ENCODE measurements around the gene C12orf56.
A peak's percentile ranks its signal among the peaks of the same experiment; 100 is the strongest.

The C12orf56 gene, protein sequence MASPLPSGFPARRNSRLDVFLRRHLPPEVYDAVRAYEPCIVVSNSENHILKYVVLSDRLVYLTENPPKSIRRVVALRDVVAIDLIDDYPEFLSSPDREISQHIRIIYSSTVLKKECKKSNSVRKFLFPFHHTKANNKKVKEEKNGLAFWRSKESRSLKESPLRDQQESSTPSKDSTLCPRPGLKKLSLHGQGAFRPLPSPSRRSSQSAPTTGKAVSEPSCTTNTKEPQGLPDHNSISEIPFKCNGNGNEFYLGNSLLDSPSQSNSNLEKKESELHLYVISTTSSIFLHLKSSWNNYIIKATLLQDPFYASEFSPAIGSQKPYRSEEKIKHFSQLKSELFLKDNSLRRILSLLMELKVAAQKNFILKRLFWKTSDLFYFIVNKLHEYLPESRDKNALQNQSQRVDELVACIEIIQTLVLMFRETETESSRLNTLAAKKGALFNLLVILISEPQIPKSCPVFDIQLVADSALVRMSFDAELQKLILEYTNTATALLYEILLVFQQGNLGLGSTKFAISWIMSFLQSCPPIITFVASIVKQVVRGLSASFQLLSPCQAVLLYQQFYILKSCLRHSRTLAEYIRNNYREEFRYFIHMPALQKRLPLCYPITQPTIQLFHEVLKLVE

DNA sequence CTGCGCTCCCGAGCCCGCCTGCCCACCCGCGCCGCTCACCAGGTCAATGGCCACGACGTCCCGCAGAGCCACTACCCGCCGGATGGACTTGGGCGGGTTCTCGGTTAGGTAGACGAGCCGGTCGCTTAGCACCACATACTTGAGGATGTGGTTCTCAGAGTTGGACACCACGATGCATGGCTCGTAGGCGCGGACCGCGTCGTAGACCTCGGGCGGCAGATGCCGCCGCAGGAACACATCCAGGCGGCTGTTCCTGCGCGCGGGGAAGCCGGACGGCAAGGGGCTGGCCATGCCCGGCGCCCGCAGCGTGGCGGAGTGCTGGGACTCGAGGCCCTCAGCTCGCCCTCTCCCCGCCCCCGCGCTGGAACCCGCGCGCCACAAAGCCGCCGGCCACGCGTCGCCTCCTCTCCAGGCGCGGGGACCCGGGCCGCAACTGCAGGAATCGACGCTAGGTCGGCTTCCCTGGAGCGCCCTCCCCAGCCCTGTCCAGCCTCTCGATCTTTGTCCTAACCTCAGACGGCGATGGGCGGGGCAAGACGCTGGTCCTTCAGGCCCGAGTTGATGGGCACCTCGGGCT lies at the start of gene C12orf56:
C12orf56 (minus strand) TSS at position 484 of the 577 bp plus-strand sequence; CDS start at position 291, 193 bp downstream.
- peak; percentile 77 for DNase-seq (ENCODE audit: low spot score)

DNA sequence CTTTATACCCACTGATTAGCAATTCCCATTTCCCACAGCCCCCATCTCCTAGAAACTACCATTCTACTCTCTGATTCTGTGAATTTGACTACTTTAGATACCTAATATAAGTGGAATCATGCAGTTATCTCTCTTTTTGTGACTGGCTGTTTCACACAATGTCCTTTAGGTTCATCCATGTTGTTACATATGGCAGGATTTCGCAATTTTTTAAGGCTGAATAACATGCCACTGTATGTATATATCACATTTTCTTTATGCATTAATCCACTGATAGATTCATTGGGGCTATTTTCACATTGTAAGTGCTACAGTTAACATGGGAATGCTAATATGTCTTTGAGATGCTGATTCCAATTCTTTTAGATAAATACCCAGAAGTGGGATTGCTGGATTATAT lies 49.5 kb upstream of the C12orf56 start:
- DNase-seq (ENCODE audit: low spot score): no peak

DNA sequence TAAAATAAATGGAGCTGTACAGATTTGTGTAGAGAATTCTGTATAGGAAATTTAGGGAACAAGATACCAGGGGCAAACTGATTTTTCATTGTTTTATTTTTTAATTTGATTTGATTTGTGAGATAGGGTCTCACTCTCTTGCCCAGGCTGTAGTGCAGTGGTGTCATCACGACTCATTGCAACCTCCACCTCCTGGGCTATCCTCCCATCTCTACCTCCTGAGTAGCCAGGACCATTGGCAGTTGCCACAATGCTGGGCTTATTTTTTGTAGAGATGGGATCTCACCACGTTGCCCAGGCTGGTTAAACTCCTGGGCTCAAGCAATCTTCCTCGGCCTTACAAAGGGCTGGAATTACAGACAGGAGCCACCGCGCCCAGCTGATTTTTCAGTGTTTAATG lies 43.4 kb upstream of the C12orf56 start:
- DNase-seq (ENCODE audit: low spot score): no peak

DNA sequence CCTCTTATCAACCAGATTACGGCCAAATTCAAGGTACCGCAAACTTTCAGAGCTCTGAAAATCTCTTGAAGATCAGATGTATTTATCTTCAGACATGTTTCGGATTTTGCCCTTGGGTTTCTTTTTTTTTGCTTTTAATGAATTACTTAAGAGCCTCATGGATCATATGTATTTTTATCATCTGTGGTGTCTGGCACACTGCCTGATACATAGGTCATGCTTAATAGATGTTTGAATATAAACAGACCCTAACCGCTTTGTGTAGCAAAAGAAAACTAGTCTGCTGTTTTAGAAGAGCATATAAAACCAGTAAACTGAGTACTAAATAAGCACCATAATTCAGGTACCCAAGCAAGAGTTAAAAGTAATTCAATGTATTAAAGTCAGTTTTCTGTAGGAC lies 41.2 kb upstream of the C12orf56 start:
- no peak for DNase-seq (ENCODE audit: low spot score)

DNA sequence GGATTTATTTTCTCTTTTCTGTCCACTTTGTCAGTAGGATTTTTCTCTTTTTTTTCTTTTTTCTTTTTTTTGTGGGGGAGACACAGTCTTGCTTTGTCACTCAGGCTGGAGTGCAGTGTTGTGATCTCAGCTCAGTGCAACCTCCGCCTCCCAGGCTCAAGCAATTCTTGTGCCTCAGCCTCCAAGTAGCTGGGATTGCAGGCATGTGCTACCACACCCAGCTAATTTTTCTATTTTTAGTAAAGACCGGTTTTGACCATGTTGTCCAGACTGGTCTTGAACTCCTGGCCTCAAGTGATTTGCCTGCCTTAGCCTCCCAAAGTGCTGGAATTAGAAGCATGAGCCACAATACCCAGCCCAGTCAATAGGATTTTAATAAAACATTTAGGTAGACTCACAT lies 40.3 kb upstream of the C12orf56 start:
- no peak for DNase-seq (ENCODE audit: low spot score)

DNA sequence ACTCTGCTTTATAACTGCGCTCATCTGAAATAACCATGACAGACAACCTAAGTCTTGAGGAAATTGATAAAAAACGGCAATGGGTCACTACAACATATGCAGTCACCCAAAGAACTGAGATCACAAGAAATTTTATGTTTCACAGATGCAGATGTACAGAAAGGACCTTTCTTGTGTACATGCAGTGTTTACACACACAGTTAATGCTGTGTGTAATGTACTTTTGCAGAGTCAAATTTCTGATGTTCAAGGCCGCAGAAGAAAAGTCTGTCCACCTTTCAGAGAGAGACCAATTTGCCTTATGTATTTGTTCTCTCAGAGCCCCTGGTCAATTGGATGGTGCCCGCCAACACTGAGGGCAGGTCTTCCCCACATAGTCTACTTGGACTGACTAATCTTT lies 38.4 kb upstream of the C12orf56 start:
- DNase-seq (ENCODE audit: low spot score): no peak

DNA sequence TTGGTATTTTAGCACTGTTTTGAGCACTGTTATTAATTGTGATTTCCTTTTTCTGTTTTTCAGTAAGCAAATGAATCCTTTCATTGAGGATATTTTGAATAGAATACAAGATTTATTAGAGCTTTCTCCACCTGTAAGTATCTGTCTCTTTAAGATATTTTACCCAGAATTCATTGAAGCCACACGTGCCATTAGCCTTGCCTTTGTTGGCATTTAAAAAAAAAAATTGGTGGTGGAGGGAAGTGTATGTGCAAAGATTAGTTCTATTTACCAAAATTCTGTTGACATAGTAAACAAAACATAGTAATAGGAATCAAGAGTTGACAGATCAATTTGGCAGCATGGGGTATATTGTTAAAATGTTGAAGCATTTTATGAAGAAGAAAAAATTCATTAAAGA lies 37.4 kb upstream of the C12orf56 start:
- DNase-seq (ENCODE audit: low spot score): no peak

DNA sequence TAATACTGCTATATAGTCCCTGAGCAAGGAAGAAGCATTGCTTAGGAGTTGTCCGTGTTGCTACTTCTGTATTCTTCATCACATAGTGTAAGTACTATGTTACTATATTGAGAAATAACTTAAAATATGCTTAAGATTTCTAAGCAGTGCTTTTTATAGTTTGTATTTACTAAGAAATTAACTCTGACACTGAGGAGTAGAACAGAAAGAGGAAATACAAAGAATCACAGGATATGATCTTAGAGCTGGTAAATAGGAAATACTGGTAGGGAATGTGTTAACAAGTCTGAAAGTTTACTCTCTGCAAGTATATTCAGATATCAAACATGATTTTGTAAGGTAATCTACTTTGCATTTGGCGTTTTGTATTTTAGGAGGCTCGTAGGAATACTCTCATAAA lies 29.1 kb upstream of the C12orf56 start:
- no peak for DNase-seq (ENCODE audit: low spot score)

DNA sequence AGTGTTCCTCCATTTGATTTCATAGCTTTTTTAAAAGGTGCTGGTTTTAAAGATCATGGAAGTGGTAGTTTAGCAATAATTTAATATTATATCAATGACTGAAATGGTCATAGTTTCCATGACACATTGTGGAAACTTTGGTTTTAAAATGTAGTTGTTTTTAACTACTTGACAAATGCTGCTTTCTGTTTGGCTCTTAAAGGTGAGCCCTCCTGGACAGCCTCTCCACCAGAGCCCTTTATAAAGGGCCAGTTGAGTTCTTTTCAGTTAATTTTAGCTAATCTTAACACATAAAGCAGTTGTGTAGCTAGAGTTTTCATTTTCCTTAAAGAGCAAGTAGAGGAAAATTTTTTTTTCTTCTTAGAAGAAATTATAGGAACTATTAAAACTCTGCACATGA lies 27.7 kb upstream of the C12orf56 start:
- no peak for DNase-seq (ENCODE audit: low spot score)

DNA sequence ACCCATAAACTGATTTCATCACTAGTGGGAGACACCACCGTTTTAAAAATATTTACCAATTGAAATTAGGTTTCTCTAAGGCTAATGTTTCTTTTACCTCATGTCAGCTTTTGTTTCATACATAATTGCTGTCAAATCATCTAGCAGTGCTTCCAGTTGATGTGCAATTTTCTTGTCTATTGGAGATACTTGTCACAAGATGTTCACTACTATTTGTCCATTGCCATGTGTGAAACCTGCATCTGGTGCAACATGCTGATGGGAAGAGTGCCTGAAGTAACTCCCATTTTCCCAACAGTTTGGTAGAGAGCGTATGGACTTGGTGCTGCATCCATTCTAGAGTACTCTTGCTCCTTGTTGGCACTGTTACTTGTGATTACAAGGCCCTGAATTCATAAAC lies 23.3 kb upstream of the C12orf56 start:
- no peak for DNase-seq (ENCODE audit: low spot score)

DNA sequence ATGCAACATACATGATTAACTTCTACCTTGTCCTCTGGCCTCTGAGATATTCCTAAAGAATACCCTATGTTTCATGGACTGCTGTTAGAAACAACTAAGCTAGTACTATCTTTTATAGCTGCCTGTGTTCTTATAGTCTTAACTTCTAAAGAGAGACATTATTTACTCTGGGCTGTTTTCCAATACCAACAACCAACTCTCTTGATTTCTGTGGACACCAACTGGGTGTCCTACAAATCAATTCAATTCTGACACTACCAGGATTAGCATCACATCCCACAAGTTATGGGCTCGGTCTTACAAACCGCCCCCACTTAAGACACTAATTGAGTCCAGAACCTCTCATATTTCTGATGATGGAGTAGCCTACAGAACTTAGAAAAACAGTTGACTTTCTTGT lies 21.9 kb upstream of the C12orf56 start:
- DNase-seq (ENCODE audit: low spot score): no peak

DNA sequence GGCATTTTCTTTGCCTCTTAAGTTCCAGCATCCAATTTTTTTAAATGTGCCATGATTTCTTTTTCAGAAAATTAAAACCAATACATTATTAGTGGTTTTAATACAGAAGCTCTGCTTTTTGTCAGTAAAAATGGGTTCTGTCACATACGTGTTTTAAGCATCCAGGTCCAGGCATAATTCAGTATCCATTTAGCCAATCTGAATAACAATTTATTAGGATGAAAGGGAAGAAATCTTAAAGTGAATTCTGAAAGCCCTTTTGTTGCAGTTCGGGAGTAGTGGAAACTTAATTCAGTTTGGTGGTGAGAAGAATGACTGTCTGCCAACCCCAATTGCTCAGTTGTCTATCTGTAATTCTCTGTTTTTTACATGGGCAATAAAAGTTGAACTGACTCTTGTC lies 20.9 kb upstream of the C12orf56 start:
- no peak for DNase-seq (ENCODE audit: low spot score)

DNA sequence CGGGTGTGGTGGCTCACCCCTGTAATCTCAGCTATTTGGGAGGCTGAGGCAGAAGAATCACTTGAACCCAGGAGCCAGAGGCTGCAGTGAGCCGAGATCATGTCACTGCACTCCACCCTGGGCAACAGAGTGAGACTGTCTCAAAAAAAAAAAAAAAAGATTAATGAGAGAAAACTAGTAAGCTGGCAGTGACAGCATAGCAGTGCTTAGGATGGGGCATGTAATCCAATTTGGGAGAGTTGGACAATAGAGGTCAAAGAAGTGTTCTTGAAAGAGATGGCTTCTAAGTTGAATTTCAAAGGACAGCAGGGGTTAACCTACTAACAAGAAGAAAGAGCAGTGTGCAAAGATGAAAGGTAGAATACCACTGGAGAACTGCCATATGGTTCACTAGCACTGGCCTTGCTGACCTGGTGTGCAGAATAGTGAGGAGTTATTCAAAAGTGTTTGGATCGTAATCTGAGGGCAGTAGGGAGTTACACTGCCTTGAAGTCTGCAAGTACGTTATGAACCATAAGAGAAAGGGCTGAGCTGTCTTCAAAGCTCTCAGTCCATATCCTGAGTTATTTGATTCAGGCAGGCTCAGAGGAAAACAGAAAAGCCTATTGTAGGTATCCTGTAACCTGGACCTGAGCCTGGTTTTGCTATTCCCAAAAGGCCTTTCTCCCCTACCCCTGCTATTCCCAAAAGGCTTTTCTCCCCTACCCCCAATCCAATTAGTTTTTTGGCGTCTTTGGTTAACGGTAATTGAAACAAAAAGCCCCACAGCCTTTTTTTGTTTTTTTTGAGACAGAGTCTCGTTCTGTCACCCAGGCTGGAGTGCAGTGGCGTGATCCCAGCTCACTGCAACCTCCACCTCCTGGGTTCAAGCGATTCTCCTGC lies 17.0 kb upstream of the C12orf56 start:
- DNase-seq (ENCODE audit: low spot score): no peak

DNA sequence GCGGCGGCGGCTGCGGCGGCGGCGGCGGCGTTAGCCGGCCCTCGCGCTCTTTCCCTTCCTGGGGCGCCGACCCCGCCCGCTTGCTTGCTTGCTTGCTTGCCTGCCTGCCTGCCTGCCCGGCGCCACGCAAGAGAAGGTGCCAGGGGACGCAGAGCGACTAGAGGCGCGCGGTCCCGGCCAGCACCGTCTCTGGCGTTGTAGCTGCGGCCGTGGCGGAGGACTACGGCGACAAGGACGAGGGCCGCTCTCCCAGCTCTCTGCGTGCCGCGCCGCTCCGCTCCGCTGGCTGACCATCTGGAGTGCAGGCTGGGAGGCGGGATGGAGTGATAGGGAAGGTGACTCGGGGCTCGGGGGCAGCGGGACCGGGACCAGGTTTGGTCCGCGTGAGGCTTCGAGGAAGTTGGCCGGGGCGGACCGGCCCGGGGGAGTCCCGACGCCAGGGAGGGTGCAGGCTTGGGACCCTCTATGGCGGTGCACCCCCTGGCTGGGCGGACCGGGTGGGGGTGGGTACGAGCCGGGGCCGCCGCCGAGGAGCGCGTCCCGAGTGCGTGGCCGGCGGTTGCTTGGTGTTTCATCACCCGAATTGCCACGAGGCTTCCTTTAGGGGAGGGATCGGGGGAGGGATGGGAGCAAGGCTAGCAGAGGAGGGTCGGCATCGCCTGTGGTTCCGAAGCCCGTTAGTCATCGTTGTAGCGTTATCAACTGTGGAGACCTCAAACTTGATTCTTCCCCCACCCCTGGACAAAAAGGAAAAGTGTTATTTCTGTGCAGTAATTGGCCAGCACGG lies 14.1 kb upstream of the C12orf56 start:
- peak; percentile 60 for DNase-seq (ENCODE audit: low spot score)

DNA sequence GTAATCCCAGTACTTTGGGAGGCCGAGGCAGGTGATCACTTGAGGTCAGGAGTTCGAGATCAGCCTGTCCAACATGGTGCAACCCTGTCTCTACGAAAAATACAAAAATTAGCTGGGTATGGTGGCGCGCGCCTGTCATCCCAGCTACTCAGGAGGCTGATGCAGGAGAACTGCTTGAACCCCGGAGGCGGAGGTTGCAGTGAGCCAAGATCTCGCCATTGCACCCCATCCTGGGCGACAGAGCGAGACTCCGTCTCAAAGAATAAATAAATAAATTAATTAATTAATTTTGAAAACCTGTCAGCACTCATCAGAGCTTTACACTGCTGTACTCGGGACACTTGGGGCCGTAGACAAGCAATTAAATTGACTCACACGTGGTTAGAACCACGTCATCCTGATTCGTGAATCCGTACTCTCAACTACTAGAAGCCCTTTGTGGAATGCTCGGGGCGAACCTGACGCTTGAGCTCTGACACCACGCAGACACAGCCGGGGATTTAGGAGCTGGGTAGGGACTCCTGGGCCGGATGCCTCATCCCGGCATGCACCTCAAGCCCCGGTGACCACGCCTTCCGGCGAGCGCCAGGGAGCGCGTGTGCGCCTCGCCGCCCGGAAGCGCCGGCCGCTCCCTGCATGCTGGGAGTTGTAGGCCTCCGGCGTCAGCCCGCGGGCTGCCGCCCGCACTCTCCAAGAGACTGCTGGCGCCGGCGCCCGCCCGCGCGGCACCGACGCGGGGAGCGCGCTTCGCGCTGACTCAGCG lies 13.3 kb upstream of the C12orf56 start, which contains the start of gene XPOT:
XPOT (plus strand) TSS at position 686 of the 763 bp plus-strand sequence. CDS start 5,644 bp downstream, outside the sequence.
- DNase-seq (ENCODE audit: low spot score): peak; percentile 98

DNA sequence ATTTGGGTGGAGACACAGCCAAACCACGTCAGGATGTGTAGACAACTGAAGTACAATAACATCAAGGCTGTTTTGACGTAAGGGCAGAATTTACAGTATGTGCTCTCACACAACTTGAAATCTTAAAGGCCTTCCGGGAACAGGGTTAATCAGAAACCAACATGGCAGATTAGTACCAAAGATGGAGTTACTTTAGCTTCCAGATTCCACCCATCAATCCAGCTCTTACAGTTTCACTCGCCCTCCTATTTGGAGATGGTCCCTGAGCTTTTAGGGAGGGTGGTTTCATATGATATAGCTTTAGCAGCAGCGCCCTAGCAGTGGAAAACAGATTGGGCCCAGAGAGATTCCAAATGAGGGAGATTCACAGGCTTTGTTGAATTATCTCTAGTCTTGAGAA lies 11.6 kb upstream of the C12orf56 start:
- no peak for DNase-seq (ENCODE audit: low spot score)

DNA sequence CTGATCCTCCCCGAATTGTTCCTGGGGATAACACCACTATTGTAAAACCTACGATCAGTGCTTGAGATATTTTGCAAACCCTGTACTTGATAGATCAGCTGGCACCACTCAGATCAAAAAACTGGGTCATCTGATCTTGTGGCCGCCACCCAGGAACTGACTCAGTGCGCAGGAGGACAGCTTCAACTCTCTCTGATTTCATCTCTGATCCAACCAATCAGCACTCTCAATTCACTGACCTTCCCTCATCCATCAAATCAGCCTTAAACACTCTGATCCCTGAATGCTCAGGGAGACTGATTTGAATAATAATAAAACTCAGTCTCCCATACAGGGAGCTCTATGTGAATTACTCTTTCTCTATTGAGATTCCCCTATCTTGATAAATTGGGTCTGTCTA lies 9.5 kb upstream of the C12orf56 start:
- peak; percentile 38 for DNase-seq (ENCODE audit: low spot score)

DNA sequence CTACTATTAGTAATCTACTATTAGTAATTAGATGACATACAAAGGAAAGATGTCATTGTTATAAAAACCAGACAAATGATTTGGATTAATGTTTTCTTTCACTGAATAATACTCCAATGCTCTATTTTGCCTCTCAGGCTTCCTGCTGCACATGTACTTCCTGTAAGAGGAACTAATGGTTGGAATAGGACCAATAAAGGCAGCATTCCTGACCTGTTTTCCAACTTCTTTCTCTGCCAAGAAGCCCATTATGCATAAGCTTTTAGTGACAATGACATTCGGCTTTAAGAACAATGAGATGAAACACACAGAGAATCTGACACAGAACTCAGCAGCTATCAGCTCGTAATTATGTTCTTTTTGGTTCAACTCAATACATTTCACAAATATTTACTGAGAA lies 5.2 kb upstream of the C12orf56 start:
- no peak for DNase-seq (ENCODE audit: low spot score)

DNA sequence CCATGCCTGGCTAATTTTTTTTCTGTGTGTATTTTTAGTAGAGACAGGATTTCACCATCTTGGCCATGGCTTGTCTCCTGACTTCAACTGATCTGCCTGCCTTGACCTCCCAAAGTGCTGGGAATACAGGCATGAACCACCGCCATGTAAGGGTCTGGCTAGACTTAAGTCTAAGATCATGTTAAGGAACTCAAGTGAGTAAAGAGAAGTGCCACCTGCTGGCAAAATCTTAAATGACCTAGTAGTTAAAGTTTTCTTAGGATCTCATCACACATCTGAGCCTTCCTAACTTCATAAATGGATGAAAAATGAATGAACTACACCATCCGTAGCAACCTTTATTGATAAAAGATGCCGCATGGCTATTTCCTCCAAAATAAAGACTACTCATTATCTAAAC lies 1.7 kb upstream of the C12orf56 start:
- DNase-seq (ENCODE audit: low spot score): peak; percentile 32

DNA sequence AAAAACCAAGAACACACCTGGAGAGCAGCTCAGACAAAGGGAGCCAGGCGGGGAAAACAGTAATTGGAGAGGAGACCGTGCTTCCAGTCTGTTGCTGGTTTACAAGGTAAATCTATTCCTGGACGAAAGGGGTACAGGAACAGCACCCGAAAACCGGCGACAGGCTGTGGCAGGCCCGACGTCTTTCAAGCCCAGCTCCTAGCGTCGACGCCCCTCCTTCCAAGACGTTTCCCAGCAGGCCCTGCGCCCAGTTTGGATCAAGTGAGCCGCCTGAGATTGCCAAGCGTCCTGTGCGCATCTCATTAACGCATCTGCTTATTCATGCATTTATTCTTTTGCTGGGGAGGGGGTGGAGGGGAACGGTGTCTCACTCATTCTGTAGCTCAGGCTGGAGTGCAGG lies 1.4 kb downstream of the C12orf56 start:
- DNase-seq (ENCODE audit: low spot score): no peak

Data from iPS-NIHi11 (cell line).